GM19463 (cell line): ENCODE results near the gene COA8.

Source experiments
- ATAC-seq: cut with Tn5 transposase; IDR thresholded peaks from one replicate; pipeline ENCODE4 v1.9.1; 2021; ENCODE audit warnings: mild to moderate bottlenecking, moderate library complexity; ENCODE audit not compliant: unreplicated experiment

Gene COA8

DNA sequence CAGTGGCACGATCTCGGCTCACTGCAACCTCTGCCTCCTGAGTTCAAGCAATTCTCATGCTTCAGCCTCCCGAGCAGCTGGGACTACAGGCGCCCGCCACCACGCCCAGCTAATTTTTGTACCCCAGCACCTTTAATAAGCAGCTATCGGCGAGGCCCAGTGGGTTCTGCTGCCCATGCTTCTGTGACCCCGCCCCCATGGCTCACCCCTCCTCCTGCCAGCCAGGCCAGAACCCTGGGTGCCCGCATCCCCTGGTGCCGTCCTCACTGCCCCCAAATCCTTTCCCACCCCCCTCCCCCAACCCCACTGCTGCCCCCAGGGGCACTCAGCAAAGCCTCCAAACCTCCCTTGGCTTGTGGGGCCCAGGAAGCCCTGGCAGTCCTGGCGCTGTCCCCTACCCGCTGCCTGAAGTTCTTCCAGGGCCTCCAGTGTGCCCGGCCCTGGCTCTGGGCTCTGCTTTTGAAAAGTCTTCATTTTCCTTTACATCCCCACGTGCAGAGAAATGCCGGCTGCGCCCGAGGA lies 14.8 kb upstream of the COA8 start:
- no peak for ATAC-seq

DNA sequence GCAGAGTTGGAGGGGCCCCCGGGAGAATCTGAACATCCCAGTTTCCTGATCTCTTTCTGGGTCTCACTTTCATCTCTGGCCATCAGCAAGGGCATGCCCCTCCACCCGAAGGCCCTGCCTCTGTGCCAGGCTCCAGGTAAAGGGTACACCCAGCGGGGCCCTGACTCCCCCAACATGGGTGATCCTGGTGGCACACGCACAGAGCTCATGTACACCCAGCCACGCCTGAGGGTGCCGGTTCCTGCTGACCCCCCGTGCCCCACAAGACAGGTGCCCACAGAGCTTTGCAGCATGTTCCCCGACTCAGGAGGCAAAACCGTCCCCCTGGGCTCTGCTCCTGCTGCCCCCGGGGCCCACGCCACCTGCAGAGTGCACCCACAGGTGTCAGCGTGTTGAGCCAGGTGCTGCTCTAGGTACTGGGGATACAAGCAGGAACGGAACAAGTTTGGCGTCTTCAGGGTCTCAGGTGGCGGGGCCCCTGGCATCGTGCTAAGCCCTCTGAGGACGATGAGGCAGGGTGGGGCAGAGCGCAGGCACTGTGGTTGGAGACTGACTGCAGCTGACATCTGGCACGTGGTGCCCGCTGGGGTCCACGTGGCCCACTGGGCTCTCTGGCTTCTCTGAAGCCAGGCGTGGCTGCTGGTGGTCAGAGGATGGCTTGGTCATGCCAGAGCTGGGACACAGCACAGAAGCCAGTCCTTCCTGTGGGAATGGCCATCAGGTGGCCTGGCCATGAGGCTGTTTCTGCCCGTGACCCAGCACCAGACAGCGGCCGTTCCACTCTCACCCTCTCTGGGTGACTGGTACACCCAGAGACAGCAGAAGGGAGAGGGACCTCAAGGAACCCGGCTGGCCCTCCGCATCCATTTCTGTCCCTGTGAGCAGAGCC lies 14.1 kb upstream of the COA8 start:
- no peak for ATAC-seq

- no peak for ATAC-seq
Measured at GRCh38 chr14:103549361-103550311, 13.1 kb upstream of the COA8 start.

- ATAC-seq: no peak
Measured at GRCh38 chr14:103550451-103551337, 12.1 kb upstream of the COA8 start.

- ATAC-seq: no peak
Measured at GRCh38 chr14:103551338-103551762, 11.4 kb upstream of the COA8 start.

- ATAC-seq: no peak
Measured at GRCh38 chr14:103552011-103552845, 10.5 kb upstream of the COA8 start.

GRCh38 chr14:103552846-103553210 lies 9.9 kb upstream of the COA8 start:
- no peak for ATAC-seq

- ATAC-seq: no peak
Measured at GRCh38 chr14:103555559-103556337, 7.0 kb upstream of the COA8 start.

DNA sequence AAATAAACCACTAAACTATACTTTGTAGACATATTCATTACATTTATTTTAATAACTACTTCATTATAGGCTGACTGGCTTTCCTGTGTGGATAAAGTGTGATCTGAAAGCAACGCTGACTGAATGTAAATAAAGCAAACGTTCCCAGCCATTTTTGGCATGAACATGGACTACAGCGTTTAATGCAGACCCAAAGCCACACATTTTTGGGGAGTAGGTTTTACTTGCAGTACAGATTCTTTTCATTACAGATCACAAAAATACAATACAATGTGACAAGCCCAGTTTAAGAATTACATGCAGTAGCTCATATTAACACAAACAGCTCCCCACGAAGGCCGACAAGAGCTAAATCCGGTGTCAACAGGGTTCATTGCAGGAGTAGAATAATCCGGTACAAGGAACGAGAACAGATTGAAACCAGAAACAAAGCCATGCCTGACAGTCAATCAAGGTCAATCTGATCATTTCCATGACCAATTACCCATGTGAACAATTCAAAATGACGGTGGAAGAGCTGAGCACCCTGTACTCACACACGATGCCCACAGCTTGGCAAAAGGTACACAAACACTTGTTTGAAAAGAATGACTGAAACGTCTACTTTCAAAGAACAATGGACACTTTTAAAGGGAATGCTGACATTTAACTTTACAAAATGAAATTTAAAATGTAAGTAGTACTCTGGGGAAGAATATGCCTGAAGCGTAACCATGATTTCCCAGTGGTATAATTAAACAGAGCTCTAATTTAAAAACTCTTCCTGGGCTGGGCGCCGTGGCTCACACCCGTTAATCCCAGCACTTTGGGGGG lies 5.6 kb upstream of the COA8 start:
- ATAC-seq: no peak

- no peak for ATAC-seq
Measured at GRCh38 chr14:103558071-103558882, 4.5 kb upstream of the COA8 start.

GRCh38 chr14:103559766-103560165 lies 3.0 kb upstream of the COA8 start:
- no peak for ATAC-seq

DNA sequence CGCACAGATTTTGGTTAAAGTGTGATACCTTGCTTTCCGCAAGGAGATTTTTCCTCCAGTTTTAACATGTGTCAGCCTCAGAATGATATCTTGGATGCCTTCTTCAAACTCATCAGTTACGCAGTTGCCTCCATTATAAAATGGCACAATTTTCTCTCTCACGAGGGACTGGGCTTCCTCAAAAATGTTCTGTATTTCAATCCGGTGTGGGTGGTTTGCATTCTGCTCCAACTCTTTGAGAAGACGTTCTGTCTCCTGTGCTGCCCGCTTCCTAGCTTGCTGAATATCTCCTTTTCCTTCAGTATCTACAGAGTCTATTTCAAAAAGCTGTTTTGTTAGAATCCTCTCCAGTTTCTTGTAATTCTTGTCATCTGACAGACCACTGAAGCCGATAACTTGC lies 2.1 kb upstream of the COA8 start:
- ATAC-seq: no peak

DNA sequence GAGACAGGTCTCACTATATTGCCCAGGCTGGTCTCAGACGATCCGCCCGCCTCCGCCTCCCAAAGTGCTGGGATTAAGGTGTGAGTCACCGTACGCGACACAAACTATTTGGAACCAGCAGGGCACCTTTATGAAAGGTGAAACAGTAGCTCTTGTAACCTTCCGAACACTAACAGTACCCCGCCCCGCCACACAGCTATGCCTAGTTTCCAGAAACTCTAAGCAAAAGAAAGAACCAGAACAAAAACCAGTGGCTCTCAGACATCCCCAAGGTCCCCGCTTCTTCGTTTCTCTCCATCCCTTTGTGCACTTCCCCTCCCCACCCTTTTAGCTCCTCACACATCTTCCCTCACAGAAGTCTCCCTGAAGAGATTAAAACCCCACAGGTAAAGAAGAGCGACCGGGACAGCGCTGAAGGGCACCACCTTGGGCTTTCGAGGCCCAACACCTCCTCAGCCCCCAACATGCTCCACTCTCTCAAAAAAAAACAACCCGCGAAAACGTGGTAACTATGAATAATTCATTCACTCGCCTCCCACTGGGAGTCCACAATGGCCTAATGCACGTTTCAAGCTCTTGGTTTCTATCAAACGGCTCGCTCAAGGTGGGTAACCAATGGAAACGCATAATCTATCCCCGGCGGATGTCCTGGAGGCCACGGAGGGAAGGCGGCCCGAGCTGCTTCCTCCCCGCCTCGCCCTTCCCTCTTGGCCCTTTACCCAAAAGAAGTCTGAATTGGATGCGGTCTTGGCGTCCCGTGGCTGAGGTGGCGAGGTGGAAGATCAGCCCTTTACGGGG lies 1.2 kb upstream of the COA8 start:
- peak; percentile 24 for ATAC-seq

GRCh38 chr14:103562179-103562428 lies 656 bp upstream of the COA8 start:
- ATAC-seq: no peak

DNA sequence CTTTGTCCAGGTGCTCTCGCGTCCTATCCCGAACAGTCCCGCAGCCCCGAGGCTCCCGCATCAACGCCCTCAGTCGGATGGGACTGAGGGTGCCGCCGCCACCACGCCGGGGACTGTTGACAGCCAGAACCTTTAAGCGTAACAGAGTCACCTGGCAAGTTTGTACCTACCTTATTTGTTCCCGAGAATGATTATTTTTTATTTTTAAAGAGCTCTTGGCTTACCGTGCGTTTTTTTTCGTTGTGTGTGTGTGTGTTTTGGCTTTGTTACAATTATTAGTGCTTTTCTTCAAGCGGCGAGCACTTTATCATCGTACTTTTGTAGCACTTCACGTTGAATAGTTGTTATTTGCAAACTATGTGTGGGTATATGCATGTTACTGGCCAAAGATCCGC lies 463 bp downstream of the COA8 start:
- no peak for ATAC-seq

GRCh38 chr14:103563844-103564505 lies 1.2 kb downstream of the COA8 start:
- ATAC-seq: no peak
